NCI-H1417 (cell line): ENCODE data around the gene MED13L.

Source experiments
- DNase-seq, 3 experiments: peaks; one replicate each; lab custom pipeline; 2025; lab: John Stamatoyannopoulos, UW

The MED13L gene

DNA sequence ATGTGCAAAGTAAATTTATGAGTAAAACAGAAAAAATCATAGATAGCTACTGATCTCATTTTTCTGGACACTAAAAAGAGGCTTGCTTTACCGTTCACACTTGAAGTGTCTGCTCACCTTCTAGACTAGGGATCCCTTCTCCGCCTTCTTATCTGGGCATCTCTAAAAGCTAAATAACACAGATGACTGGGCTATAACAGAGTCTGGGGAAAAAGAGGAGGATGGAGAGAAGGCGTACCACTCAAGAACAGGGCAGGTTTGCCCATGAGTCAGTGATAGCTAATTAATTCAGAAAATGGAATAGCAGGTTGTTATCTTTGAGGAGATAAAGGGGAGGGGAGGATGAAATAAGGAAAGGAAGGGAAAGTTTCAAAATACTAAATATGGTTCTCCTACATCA lies 185.3 kb downstream of the MED13L start:
- DNase-seq, result no peak

DNA sequence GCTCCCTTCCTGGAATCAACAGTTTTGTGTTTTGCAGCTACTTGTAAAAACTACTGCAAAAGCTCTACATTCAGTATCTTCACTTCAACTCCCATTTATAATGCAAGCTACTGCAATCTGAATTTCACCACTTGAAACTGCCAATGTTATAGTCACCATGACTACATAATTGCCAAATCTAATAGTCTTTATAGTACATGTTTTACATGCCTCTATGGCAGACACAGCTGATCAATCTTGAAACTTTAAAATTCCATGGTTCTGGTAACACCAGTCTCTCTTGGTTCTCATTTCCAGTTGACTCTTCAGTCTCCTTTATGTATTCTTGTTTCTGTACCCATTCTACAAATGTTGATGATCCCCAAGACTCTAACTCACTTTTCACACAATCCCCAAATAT lies 185.9 kb downstream of the MED13L start:
- DNase-seq, result peak in 1 of 3 experiments; percentile 13

DNA sequence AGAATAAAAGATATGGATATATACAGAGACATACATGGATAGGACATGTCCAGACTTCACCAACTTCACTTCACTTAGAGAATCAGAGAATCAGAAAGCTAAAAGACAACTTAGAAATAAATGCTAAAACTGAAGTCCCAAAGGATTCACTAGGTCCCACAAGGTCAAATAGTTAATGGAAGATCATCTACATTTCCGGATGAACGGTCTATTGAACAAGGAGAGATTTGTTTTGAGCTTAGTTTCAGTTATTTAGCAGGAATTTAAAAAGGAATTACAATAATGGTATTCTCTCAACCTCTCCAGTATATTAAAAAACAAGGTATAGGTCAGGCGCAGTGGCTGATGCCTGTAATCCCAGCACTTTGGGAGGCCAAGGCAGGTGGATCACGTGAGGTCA lies 187.0 kb downstream of the MED13L start:
- DNase-seq, result no peak

DNA sequence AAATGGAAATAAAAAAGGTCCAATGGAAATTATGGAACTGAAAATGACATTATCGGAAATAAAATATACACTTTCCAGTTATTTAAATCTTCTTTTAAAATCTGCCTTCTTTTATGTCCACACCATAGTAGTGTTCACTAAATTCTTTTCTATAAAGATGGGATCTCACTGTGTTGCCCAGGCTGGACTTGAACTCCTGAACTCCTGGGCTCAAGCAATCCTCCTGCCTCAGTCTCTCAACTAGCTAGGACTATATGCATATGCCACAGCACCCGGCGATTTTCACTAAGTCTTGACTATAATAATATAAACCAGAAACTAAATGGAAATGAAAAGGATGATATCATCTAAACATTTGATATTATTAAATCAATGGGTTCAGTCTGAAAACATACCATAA lies 188.4 kb downstream of the MED13L start:
- no peak for DNase-seq

DNA sequence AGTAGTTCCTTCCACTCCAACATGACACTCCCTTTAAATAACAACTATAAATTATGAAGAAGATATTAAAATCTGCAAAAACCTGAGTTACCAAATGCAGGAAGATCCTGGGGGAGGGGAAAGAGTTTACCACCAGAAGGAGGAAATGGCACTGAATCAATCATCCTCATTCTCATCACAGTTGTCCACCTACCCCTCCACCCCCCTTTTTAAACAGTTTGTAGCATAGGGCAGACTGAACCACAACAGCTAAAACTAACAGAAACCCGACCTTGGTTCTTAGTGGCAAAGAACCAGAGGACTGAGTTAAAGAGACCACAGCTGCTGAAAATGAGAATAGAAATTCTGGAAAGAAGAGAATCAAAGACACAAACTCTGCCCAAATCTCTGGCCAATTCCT lies 189.5 kb downstream of the MED13L start:
- no peak for DNase-seq

DNA sequence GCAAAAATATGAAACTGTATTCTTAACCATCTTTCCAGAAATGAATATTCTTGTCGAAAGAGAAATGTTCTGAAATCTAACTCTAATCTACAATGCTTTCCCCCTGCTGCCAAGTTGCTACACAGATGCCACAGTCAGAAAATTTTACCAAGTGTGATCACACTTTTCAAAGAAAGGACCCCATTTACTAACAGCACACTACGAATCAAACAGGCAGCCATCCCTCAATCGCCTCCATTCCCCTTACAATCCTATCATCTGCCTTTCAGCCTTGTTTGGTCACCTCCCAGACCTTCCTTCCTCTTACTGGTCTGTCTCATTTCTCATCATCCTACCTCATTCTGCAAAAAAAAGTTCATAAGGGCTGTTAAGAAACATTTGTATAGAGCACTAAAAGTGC lies 190.1 kb downstream of the MED13L start:
- DNase-seq, result no peak

DNA sequence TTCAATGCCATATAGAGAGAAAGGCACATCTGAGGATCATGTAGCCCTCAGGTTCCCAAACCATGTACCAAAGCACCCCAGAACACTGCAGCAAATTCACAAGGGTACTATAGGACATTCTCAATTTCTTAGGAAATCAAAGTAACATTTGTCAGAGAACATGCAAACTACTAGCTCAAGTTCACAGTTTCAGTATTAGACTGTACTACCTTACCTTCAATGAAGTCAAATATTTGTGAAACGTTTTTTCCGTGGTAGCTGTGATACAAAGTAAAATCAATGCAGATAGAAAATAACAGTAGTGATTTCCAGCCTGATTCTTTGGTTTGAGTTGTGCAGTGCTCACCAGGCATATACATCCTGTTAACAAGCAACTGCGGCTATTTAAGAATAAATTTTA lies 197.1 kb downstream of the MED13L start:
- DNase-seq, result no peak

DNA sequence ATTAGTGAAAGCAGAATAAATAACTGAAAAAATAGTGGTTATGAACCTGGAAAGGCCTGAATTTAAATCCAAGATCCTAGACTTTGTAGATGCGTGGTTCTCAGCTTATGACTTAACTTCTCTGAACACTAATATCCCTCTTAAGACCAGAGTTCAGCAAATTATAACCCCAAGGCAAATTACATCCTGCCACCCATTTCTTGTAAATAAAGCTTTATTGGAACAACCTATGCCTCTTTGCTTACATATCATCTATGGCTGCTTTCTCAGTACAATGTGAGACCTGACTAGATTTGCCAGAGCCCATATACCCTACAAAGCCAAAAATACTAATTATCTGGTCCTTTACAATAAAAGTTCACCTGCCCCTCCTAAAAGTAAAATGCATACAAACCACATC lies 199.1 kb downstream of the MED13L start:
- no peak for DNase-seq

DNA sequence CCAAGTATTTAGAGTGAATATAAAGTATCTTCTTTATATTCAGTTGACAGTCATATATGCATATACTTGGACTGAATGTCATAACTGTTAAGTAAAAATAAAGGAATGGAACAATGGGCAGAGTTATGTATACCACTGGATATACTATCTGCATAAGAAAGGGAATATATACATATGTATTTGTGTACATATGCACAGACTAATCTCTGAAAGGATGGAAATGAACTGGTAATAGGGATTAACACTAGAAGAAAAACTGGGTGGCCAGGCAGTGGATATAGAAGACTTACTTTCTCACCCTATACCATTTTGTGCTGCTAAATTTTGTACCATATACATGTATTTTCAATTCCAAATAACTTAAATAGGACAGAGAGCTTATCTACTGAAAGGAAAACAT lies 200.1 kb downstream of the MED13L start:
- DNase-seq, result no peak

DNA sequence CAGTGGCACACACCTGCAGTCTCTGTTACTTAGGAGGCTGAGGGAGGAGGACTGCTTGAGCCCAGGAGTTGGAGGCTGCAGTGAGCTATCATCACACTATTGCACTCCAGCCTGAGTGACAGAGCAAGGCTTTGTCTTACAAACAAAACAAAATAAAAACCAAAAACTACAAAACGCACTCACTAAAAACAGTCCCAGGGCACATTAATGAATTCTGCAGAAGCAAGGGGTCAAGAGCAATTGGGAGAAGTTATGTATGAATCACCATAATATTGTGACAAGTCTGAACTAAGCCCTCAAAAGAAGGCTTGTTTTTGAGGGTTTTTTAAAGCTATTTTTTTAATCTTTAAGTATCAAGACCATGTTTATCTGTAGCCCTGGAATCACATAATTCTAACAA lies 201.1 kb downstream of the MED13L start:
- no peak for DNase-seq

DNA sequence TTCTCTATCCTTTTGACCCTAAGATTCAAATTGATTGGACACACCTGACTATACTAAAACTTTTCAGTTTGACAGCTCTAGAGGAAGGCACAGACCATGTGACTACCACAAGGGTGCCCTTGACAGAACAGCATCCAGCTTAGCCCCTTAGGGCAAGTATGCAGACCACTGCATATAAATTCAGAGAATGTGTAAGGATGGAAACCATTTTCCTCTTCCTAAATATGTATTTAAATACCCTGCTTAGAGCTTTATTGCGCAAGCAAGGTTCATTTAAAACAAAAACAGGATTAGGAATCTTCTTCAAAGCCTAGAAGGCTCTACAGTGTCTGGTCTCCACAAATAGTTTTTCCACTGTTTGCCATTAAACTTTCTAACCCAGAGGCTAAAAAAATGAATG lies 202.8 kb downstream of the MED13L start:
- DNase-seq, result no peak

DNA sequence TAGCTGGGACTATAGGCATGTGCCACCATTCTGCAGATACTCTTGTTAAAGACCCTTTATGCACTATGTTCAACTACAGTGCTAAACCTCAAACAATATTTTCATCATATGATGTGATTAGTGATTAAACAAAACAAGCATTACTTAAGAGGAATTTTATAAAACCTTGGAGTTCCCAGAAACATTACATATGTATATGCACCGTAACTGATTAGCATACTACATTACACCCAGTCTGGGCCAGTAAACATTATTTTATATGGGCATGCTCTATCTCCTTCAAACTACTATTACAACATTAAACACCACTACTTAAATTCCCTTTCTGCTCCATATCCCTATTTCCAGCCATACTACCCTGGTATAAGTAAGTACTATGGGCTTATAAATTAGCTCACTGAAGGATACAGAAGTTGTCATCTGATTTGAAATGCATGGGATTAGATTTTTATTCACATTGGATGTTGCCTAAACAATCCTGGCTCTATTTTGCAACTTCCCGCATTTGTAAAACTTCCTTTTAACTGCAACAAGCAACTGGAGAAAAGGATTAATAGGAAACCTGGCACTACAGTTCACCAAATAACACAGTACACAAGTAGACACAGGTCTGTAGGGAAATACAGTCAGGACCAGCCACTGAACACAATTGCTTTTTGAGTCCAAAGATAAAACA lies 205.8 kb downstream of the MED13L start:
- DNase-seq, result no peak

DNA sequence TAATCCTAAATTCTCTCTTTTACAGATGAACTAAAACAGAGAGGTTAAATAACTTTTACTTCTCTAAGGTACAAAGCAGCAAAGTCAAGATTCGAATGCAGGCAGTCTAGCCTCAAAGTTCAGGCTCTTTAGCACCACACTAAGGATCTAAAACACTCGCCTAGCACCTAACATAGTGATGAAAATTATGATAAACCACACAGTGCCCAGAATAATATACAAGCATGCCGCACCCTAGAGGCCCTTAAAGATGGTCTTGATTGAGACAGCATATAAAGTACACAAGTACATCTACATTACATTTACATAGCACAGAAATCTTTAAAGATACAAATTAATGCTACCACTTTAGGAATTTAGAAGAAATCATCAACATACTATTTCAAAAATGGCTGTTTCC lies 207.0 kb downstream of the MED13L start:
- no peak for DNase-seq

DNA sequence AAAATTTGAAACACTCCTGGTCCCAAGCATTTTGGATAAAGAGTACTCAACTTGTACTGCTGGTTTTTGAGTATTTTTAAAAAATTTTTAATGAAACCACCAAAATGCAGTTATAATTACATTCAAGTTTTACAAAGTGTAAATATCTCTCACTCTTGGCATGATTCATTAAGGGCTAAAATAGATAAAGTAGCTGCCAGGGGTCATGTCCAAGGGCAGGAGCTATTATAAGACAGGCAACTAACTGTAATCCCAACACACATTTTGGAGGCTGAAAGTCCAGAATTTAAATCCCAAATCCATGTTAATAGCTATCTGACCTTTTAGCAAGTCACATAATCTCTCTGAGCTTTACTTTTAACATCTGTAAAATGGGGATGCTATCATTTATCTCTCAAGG lies 207.6 kb downstream of the MED13L start:
- DNase-seq, result no peak

DNA sequence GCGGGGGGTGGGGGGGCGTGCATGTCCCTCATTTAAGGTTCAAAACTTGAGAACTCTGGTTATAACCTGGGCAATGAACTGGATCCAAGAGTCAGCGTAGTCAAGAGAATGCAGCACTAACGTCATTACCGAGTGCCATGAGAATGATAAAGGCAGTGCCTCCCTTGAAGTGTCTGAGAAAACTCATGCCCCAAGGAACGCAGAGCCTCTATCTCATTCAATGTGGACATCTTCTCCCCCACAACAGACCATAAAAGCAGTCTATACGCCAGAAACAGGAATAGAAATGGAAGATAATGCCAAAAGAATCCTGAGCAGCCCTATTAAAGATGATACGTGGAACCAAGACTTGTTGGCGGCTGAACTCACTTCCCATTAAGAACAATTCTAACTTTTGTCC lies 208.6 kb downstream of the MED13L start:
- no peak for DNase-seq

DNA sequence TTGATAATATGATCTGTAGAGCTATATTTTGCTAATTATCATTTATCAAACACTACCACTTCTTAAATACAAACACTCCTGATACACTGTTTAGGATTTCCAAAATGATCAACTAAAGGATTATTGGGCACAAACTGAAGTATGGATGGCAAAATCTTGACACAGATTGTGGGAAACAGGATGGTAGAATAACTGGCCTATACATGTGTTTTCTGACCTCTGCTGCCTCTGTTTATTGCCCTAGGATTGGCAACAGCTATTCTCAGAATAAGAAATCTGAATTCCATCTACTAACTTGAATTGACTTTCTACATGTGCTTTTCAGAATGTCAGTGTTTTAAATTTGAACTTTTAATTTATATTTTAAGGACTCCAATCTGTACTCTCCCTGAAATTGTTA lies 209.1 kb downstream of the MED13L start:
- no peak for DNase-seq

DNA sequence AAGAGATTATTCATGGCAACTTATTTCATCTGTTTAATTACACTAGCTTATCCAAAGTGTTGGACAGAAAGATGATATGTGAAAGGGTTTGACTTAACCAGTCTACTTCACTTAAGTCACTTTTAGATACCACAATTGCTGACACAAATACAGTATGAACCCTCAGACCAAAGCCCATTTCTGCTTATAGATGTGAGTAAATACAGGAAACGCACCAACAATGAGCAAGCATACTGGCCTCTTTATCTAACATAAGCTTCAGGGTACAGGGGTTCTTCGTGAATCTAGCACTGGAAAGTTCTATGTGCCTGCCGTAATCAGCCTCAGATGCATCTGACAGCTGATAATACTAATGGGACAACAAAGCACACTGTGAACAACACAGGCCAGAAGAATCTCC lies 209.6 kb downstream of the MED13L start:
- no peak for DNase-seq

DNA sequence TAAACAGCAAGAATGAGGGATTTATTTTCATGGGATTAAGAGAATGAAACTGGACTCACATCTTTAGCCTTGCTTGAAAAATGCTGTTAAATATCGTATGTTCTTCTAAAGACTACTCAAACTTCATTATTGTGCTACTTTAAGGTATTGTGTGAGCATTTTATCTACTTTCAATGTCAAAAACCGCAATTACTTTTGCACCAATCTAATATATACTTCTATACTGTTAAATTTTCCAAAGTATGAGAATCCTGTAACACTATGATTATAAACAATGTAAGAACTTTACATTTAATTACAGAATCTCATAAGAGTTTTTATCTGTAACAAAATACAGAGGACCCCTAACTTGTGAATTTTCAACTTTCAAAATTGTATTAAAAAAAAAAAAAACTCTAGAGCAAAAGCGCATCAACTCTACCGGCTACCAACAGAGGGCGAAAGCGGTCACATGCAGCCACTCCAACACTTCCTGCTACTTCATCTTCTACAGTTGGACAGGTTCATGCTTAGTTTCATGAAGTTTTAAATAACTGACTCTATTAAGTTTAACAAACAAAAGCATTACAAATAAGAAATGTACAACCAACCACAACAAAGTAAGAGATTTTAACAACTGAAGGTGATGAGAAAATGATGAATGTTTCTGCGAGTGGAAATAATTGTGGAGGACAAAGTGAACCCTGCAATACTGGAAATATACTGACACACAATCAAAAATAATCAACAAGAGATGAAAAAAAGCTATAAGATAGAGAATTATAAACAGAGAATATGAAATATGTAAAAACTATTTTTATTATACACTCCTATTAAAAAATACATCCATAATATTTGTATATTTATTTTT lies 210.9 kb downstream of the MED13L start:
- DNase-seq, result peak; percentile 4 to 46 (median 41)

DNA sequence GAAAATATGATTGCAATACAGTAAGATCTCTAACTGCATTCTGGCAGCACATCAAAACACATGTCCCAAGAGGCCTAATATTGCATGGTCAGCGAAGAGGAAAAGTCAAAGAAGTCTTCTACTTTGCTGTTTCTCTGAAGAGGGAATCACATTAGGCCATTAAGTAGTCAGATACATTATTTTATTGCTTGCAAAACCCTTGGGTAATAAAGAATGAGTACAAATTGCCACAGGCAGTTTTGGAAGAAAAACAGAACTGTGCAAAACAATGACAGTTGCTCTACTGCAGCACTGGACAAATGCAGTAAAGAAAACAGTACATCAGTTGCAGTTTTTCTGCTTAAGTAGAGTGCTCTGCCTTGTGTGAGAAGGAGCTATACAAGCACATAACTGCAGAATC lies 211.9 kb downstream of the MED13L start:
- no peak for DNase-seq

DNA sequence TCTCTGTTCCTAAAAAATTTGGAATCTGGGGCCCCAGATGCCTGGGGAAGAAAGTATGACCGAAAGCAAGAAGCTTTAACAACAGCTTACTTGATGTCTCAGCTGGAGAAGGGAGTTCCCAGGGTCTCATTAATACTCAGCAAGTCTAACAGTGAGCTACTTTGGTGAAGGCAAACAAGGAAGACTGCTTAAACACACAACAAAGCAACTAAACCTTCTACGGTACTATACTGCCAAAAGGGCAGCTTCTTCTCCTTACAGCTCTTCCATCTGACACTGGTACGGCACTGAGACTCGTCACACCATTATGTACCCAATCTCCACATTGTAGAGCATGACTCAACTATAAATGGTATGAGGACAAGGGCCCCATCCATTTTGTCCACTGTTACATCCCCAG lies 213.0 kb downstream of the MED13L start:
- DNase-seq, result no peak

DNA sequence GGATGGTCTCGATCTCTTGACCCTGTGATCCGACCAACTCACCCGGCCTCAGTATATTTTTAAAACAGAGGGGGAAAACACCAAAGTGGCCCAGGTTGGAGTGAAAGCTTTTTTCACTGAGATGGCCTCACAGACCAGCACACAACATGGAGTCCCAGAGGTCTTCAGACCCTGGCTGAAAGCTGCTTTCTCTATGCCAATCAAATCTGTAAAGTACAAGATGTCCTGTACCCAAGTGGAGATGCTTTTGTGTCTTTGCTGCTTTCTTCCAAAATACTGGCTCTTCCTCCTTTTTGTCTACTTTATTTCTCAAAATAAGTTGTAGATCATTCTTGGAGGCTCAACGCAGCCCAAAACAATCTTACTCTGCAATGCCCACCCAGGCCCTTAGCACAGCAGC lies 214.8 kb downstream of the MED13L start:
- no peak for DNase-seq

DNA sequence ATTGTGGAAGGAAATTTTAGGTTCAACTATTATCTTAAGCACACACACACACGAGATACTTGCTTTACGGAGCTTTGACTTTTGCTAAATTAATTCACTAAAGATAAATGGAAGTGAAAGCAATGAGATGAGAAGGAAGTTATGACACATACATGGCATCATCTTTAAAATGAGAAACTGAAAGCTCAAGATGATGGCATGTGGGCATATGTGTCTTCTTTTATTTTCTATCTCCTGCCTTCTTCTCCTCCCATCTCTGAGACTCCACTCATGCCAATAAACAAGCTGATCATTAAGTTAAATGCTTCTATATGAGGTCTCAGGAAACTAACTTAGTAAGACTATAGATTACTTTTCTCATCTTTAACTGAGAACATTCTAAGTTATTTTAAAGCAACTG lies 216.7 kb downstream of the MED13L start:
- no peak for DNase-seq

DNA sequence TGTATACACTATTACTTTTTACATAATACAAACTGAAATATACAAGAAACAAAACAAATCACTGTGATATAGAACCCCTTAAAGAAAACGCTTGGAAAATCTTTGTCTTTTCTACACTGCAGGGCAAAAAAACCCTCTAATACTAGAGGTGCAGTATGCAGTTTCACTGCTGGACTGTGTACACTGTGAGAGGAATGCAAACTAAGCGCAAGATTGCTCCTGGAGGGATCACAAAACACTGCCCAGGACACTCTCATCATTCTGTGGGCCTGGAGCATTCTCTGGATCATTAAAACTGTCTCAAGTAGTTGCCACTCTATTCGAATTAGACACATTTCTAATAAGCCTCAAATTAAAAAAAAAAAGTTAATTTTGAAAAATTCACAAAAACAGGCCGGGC lies 217.6 kb downstream of the MED13L start:
- DNase-seq, result no peak

DNA sequence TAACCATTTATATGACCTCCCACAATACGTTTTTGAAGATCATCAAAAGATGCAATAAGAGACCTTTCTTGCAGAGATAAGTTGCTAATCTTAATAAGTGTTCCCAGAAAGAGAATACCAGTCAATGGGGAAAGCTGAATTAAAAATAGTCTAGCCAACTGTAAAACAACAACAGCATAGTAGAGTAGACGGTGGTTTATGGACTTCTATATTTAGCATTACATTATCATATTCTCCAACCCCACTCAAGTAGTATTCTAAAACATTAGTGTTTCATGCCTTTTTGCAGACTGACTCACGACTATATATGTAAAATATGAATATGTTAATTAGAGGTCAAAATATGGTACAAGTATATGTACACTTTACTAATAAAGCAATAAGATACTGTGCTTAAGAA lies 218.9 kb downstream of the MED13L start:
- no peak for DNase-seq
